SIG-M5 treated with dmso at 0.1 percent for 504 hours (cell line): ENCODE measurements around the gene LRRC75A.
A peak's percentile ranks its signal among the peaks of the same experiment; 100 is the strongest.
"Not testable (repeated sequence)": the region's sequence is repeated elsewhere in the genome, so short reads cannot be mapped to it uniquely, and the experiment has no call there.

ENCODE experiments used
- DNase-seq: peaks from one replicate; lab custom pipeline; 2025; ENCODE audit not compliant: unreplicated experiment; lab: John Stamatoyannopoulos, UW

Gene LRRC75A

DNA sequence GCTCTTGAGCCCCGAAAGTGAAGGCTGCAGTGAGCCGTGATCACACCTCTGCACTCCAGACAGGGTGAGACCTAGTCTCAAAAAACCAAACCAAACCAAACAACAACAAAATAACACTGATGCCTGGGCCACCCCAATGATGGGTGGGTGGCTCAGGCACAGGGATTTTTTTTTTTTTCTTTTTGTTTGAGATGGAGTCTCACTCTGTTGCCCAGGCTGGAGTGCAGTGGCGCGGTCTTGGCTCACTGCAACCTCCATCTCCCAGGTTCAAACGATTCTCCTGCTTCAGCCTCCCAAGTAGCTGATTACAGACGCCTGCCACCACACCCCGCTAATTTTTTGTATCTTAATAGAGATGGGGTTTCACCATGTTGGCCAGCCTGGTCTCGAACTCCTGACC is 39.7 kb downstream of the LRRC75A start:
- not testable (repeated sequence) for DNase-seq

DNA sequence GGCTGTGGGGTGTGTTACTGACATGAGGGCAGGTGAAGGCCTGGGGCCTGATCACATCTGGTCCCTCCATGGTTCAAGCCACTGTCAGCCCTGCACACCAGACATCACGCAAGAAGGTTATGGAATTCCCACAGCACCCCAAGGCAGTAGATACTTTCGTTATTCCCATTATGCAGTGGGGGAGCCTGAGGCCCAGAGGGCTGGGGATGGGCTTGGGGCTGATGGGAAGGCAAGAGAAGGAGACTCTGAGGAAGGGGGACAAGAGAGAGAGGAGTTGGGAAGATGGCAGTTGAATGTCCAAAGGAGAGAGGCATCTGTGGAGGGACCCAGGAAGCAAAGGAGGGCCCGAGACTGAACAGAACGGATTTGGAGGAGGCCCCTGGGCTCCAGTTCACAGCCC is 42.0 kb downstream of the LRRC75A start:
- no peak for DNase-seq

DNA sequence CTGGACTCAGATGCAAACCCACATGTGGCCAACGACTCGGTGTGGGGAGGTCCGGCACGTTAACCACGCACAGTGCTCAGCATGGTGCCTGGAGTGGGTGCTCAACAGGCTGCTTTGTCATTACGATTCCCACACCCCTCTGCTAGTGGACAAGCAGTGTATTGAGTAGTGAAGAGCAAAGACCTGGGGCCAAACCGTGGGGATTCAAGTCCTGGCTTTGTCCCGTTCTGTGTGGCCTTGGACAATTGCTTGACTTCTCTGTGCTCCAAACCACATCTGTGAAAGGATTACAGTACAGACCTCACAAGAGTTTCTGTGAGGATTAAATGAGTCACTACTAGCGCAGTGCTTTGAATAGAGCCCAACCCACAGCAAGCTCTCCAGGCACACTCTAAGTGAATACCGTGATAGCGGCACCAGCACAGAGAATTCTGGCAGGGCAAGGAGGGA is 42.8 kb downstream of the LRRC75A start:
- DNase-seq, result no peak

DNA sequence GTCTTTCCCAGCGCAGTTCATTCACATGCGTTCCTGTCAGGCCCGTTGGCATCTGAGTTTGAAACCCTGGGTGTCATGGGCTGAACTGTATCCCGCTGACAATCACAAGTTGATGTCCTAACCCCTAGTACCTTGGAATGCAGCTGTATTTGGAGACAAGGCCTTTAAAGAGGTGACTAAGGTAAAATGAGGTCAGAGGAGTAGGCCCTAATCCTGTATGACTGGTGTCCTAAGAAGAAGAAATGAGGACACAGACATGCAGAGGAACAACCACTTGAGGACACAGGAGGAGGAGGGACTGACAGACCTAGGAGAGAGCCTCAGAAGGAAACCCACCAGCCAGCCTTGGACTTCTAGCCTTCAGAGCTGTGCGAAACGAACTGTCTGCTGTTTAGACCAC is 43.5 kb downstream of the LRRC75A start:
- no peak for DNase-seq

DNA sequence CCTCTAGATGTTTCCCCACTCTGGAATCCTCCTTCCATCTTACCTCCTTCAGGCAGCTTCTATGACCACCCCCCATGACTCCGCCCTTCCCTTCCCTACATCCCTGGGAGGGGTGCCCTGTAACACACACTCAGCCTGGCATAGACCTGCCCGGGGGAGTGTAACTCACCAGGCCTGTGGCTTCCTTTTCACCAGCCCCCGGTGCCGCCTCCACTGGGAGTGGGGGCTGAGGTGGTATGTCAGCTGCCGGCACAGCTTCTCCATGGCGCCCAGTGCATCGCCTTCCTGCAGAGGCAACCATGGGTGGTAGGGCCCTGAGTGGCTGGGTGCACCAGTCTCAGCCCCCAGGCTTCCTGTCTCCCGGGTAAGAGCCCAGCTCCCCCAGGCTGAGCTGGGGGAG is 44.3 kb downstream of the LRRC75A start:
- DNase-seq, result no peak

DNA sequence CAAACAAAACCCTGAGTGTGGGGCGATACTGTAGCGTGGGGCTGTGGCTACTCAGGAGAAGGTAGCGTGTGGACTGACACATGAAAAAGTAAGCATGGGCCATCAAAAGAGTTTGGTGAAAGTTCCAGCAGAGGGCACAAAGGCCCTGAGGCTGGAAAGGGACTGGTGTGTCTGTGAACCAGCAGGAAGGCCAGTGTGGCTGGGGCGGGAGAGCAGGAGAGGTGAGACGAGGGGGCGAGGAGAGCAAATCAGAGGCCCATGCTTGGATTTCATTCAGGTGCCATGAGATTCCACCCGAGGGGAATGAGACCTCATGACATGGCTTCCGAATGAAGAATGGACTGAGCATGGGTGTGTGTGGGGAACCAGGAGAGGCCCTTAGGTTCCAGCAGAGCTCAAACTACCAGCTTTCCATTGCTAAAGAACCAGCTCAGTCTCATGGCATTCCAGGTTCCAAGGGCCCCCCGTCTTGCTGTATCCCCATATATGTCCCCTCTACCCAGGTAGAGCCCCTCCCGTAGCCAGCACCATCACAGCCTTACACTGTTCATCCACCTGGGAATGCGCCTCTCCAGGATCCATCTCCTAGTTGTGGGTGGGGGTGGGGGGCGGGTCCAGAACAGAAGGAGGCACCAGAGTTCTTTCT is 45.5 kb downstream of the LRRC75A start:
- DNase-seq, result peak; percentile 31

DNA sequence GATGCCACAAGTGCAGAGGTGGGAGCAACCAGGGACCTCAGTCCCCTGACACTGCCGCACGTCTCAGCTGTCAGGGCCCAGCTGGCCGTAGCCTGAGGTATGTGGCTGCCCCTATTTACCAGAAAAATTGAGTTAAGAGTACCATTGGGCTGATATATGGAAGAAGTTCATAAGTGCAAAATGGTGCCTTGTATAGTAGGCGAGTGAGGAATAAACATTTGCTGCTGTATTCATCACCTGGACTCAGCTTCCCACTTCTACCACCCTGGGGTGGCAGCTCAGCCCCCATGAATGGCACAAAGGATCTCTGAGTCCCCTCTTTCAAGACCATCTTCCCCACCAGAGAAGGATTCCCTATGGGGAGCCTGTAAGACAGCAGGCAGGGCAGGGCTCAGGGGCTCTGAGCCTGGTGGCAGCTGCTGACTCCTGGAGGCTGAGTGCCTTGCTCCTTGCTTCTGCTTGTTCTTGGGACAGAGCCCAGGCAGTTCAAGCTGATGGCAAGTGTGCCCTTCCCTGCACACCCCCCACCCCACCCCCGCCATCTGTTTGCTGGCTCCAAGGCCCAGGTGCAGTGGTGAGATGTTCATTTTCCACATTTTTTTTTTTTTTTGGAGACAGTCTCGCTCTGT is 47.6 kb downstream of the LRRC75A start:
- no peak for DNase-seq

DNA sequence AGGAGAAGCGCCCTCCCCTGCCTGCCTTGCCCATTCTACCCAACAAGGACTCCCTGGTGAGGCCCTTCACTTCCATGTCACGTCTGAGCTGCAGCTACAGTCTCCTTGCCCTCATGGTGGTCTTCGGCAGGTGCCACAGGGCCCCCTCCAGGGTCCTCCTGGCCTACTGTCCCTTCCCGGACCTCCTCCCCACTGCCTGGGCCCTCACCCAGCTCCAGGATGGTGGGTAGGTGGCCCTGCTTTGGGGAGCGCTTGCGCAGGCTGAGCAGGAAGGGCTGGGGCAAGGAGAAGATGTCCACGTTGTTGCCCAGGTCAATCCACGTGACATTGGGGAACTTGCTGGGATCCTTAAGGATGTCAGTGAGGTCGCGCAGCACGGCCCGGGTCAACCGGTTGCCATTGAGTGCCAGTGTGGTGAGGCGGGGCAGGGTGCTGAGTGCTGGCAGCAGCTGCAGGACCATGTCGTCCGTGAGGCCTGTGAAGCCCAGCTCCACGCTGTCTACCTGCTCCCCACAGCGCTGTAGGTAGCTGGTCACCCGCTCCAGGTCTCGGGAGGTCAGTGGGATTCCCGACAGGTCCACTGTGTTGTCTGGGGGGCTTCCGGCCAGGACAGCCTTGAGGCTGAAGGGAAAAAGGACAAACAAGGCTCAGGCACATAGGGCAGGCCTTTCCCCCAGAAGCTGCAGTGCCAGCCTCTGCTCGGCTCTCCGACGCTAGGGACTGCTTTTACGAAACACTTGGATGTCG is 48.3 kb downstream of the LRRC75A start:
- no peak for DNase-seq

DNA sequence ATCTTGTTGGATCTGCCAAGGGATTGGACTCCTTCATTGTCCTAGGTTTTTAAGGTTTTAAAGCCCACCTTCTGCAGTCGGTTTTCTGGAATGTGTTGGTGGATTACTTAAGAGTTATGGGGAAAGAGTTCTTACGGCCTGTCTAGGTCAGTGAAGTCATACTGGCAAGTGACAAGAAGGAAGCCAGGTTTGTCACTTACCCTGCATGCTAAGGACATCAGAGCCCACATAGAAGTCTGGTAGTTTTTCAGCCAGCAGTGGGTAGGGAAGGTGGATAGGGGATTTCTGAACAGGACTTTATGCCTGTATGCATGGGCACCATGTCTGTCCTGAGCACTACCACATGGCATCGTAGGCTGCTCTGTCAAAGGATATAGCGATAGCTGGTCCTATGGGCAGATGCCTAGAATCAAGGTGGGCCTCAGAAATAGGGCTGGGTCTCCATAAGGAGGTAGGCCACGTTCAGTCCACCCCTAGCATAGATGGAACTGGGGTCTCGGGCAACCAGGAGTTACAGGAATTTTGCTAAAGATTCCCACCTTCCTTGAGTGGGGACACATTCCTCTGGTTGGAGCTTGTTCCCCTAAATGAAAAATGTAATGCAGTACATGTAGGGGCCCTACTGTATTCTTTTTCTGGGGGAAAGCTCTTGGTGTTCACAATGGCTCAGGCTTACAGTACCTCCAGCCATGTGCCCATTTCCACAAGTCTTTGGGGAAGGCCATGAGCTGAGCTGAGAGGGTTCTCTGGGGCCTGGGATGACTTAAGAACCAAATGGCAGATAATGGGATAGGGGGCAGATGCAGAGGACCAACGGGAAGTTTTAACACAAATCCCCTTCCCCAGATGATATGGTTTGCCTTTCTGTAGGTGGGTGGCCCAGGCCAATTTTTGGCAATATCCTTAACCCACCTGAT is 49.1 kb downstream of the LRRC75A start:
- DNase-seq, result peak; percentile 55

DNA sequence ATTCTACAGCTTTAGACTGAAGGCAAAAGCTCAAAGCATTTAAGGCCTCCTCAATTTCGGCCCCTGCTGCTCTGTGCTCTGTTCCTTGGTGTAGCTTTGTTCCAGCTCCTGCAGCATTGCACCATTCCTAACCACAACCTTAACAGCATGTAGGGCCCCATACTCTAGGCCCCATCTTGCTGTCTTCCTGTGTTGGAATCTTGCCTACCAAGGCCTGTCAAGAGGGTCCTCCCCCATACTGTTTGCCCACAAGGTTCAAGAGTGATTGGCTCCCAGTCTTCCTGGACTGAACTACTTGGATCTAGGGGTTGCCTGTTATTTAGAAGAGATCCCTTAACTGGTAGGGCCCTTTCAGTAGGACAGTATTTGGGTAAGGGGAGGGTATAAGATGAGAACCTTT is 49.9 kb downstream of the LRRC75A start:
- DNase-seq, result peak; percentile 91

DNA sequence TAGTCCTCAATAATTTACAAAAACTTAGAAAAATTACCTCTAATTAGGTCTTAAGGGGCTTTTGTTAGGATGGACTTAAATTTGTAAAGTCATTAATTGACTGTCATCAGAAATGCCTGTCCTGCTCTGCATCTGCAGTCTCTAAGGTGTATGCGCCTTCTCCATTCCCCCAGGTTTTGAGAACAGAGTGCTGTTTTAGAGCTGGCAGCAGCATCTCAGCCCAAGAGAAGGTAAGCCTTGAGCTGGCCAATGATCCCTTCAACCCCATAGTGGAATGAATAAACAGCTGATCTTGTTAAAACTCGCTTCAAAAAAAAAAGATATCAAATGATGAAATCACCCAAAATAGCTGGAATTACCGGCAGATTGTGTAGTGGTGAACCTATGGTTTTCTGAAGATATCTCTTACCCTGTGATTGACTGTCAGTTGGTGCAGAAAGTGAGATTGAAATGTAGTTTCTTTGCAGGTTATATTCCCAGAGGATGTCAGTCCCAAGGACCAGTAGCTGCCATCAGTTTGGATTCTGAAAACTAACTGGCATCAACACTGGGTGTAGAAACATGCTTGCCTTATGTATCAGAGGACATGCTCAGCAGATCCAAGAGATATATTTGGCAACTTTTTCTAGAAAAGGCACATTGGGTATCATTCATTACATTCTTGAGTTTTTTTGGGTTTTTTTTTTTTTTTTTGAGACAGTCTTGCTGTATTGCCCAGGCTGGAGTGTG is 50.9 kb downstream of the LRRC75A start:
- DNase-seq, result no peak

DNA sequence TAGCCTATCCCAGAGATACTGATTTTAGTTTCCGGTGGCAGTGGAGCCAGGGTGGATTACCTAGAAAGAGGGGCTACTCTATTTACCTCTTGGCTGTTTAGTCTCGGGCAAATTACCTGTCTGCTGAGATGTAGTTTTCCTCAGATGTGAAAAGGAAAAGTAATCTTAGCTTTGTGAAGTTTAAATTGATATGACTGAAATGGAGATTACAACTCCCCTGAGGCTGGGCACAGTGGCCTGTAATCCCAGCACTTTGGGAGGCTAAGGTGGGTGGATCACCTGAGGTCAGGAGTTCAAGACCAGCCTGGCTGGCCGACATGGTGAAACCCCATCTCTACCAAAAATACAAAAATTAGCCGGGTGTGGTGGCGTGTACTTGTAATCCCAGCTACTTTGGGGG is 51.6 kb downstream of the LRRC75A start:
- not testable (repeated sequence) for DNase-seq

DNA sequence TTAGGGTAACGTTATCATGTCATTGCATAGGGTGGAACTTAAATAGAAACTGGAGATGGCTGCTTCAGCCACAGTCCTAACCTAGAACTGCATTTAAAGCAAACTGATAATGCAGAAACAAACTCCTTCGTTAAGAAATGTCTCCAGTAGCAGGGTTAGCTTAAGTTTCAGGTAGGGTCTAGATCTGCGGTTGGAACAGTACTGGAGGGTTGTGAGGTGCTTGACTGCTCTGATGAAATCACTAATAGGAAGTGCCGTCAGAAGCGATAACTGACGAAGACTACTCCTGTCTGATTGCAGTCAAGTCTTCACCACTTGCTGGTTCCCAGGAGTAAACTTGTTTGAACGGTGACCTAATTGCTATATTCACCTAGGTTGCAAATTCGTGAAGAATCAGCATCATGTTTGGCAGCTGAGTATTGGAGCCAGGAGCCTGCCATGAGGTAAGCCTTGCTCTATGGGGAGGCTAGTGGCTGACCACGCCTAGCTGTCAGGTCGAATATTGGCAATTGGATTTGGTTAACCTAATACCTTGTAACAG is 52.1 kb downstream of the LRRC75A start:
- peak; percentile 69 for DNase-seq

DNA sequence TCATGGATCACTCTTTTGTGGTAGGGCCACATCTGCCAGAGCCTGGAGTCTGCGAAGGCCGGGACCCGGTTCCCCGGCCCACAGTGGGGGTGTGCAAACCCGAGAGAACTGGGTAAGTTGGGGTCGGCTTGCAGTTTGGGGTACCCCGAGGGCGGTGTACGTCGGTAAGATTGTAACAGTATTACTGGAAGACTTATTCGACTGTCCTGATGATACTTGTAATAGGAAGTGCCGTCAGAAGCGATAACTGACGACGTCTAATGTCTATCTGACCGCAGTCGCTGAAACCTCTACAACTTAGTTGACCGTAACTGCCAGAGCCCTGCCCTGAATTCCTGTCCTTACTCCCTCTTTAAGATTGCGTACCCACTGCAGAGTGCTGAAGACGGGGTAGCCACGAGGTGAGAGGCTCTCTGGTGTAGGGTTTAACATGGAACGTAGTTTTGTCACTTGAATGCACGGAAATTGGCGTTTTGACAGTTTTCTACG is 52.6 kb downstream of the LRRC75A start:
- no peak for DNase-seq

DNA sequence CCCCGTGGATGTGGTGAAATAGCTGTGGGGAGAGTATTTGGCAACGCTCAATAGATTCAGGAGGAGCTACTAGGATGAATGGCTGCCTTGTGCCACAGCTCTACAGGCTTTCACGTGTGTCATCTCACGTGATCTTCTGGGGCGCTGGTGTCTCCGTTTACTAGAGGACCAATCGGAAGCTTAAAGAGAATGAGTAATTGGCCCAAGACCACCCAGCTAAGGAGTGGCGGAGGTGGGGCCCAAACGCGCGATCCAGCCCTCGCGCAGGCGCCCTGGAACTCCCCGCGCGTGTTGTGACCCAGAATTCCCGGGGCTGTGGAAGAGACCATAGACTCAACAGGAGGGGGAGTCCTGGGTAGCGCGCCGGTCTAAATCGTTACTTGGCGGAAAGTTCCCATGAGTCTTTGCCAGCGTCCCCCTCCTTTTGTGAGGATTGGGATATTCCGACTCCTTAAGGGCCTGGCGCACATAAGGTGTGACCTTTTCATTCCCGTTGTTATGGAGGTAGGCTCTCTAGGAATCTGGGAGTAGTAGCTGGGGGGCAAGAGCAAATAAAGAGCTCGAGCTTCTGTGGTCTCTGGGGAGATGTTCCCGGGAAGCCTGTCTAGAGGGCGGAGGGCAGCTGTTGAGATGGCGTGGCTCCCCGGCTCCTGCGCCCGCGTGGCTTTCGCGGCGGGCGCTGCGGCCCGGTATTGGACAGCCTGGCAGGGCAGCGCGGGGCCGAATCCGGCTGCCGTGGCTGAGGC is 53.3 kb downstream of the LRRC75A start:
- peak; percentile 100 for DNase-seq

DNA sequence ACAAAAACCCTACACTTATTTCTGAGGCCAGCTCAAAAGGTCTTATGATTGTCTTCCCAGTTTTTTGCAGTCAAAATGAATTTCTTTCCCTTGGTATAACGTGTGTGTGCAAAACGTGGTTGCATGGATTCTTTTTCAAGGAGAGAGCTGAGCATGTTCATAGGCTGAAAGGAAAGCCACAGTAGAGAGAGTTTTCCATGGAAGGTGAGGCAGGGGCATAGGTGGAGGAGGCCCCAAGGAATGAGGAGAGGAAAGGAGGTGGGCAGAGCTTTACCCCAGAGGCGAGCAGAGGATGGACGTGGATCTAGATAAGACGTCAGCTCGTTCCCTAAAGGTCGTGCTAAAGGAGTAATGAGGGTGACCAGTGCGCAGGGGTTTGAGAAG is 53.8 kb downstream of the LRRC75A start:
- DNase-seq, result no peak

DNA sequence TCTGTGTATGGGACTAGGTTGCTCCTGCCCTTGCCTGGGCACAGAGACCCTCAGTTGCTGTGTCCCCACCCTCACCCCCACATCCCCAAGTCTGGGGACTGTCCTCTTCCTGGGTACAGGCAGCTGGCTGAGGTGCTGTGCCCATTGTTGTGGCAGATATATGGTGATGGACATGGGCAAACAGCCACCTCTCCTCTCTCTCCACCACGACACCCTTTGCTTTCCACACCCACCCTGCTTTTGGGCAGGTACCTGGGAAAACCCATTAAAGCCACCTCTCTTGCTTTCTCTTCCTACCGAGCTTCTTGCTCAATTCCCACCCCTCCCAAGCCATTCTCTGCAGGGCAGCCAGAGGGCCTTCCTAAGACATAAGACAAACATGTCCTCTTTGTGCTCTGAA is 54.9 kb downstream of the LRRC75A start:
- DNase-seq, result no peak

DNA sequence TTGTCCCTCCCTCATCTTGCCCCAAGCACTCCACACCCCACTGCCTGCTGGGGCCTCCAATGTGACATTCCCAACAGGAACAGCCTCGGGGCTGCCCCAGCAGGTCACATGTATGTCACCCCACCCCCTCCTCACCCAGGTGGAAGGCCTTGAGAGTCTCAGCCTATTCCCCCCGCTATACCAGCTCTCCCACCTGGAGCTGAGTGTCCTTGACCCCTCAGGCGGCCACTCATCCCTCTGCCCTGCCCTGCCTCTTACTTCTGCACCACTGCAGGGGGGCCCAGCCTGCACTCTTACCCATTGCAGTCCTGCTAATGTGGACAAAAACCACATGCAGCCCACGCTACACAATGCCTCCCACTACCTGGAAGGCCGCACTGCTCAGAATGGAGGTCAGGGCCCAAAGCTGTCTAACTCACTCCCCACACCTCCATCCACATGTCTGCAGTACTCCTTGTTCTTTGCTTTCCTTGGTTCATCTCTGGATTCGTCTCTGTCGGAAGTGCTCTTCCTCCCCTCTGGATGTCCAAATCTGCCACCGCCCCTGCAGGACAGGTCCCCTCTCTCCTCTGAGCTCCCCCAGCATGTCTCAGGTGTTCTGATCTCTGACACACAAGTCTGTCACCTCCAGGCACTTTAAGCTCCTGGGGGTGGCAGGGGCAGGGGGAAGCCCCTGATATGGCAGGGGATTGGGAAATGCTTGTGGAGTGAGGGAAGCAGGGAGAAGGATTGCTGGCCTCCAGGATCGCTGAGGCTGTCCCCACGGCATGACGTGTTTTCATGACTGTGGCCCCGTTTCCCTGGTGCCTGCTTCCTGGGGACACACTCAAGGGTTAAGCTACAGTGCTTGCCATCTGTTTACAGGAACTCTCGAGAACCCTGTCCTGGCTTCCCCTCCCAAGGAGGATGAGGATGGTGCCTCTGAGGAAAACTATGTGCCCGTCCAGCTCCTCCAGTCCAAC is 55.8 kb downstream of the LRRC75A start:
- no peak for DNase-seq
